ENCODE measurements around the gene SLC1A1. TPM values are rescaled to one million over a fixed set of nuclear protein-coding genes. Genes with fewer than 3 reads are reported as not detected.

SLC1A1 gene
- total RNA-seq, 5 donors from 2014 or later (not counting 1 experiment from before 2014, with no cell fraction given): 0.26 to 0.46 (median 0.38) TPM; not detected in 2

DNA sequence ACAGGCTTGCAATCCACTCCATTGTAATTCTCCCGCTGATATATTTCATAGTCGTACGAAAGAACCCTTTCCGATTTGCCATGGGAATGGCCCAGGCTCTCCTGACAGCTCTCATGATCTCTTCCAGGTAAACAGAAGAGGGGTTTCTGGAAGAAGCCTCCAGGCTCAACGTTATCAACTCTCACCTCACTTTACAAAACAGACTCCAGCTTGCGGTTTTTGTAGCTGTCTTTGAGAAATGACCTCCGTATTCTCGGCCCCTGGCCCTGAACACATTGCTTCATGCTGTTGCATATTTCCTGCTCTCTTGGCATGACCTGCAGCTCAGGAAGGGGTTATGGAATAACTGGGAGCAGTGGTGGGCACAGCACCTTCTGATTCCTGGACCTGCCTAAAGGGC is 85.7 kb downstream of the SLC1A1 start:
- H3K4me3 Mint-ChIP-seq: no peak overlapping the region
- Histone ChIP-seq H3K36me3 (ENCODE audit: control insufficient read depth in 2 of 2, extremely low read depth in 1 of 2, insufficient read depth in 1 of 2, low read length in 1 of 2) (no peaks in the 10 kb centered on the region), H3K4me3 (ENCODE audit: control insufficient read depth in 1 of 2, extremely low read depth in 1 of 2, low read length in 1 of 2) (no peak overlapping the region), H3K27me3 (replicated peaks in 1 of 2; ENCODE audit: control insufficient read depth in 2 of 2, extremely low read depth in 1 of 2, insufficient read depth in 2 of 2, low read length in 1 of 2) (no peaks in the 10 kb centered on the region), H3K9me3 (no peaks in the 10 kb centered on the region), H3K4me1 (ENCODE audit: control insufficient read depth in 1 of 2, extremely low read depth in 1 of 2, insufficient read depth in 2 of 2, low read length in 2 of 2) (peaks cover 4 to 13% of the 10 kb centered on the region in 2 experiments), H3K27ac (ENCODE audit: low read length) (no peak overlapping the region)
- CTCF ChIA-PET: no interaction called here
- no peaks in the 10 kb centered on the region for H3K9me3 Mint-ChIP-seq
- POLR2A ChIA-PET: no interaction called here
- peaks cover 7% of the 10 kb centered on the region for H3K36me3 Mint-ChIP-seq
- ATAC-seq (replicated peaks in 1 of 4) (no peak), DNase-seq (no peak)
- no peaks in the 10 kb centered on the region for H3K27me3 Mint-ChIP-seq
- H3K27ac Mint-ChIP-seq: peak overlapping the region in 1 of 2 donors; percentile 34
- peaks cover 28 to 32% (median 28%) of the 10 kb centered on the region in 3 donors for H3K4me1 Mint-ChIP-seq
- 93% methylated on average over 5 of the region's 8 CpGs for WGBS (ENCODE audit: insufficient coverage)

GRCh38 chr9:4576448-4576847 is 86.2 kb downstream of the SLC1A1 start:
- WGBS (ENCODE audit: insufficient coverage): 96% methylated on average over 7 of the region's 8 CpGs
- ATAC-seq (replicated peaks in 1 of 4) (no peak), DNase-seq (no peak)
- no peaks in the 10 kb centered on the region for H3K9me3 ChIP-seq
- H3K4me1 Mint-ChIP-seq: peaks cover 28 to 31% (median 28%) of the 10 kb centered on the region in 3 donors
- no peak overlapping the region for H3K4me3 Mint-ChIP-seq
- POLR2A ChIA-PET: interaction anchor here in 1 of 2 donors (0.6 kb wide), 1 partner anchor 25 kb away, joined by 4 read pairs; no protein-coding TSS in a partner anchor
- peaks cover 7% of the 10 kb centered on the region for H3K36me3 Mint-ChIP-seq
- no peak overlapping the region for H3K4me3 ChIP-seq (ENCODE audit: control insufficient read depth in 1 of 2, extremely low read depth in 1 of 2, low read length in 1 of 2)
- CTCF ChIA-PET: no interaction called here
- no peak overlapping the region for H3K27ac Mint-ChIP-seq
- no peaks in the 10 kb centered on the region for H3K9me3 Mint-ChIP-seq
- H3K36me3 ChIP-seq (ENCODE audit: control insufficient read depth in 2 of 2, extremely low read depth in 1 of 2, insufficient read depth in 1 of 2, low read length in 1 of 2): no peaks in the 10 kb centered on the region
- H3K27ac ChIP-seq (ENCODE audit: low read length): no peak overlapping the region
- H3K4me1 ChIP-seq (ENCODE audit: control insufficient read depth in 1 of 2, extremely low read depth in 1 of 2, insufficient read depth in 2 of 2, low read length in 2 of 2): peaks cover 4 to 13% of the 10 kb centered on the region in 2 experiments
- H3K27me3 Mint-ChIP-seq: no peaks in the 10 kb centered on the region
- H3K27me3 ChIP-seq (replicated peaks in 1 of 2; ENCODE audit: control insufficient read depth in 2 of 2, extremely low read depth in 1 of 2, insufficient read depth in 2 of 2, low read length in 1 of 2): no peaks in the 10 kb centered on the region

DNA sequence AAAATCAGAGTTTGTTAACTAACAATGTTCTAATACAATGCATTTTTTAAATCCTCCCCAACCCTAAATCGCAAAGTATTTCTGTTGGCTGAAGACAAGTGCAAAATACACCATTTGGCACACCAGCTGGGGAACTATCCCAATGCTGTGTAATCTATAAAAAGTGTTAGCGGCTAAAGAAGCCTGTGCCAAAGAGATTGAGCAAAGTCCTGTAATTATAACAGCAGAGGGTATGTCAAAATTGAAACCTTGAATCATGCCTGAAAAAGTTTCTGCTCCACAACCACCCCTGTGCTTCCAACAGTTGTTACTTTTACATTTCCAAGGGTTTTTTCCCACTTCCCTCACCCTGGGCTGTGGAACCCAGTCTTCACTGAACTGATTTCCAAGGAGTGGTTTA is 88.7 kb downstream of the SLC1A1 start:
- DNase-seq: no peak
- no peak for ATAC-seq (replicated peaks in 1 of 4)
- H3K27me3 Mint-ChIP-seq: no peaks in the 10 kb centered on the region
- no peak overlapping the region for H3K4me3 Mint-ChIP-seq
- H3K36me3 ChIP-seq (ENCODE audit: control insufficient read depth in 2 of 2, extremely low read depth in 1 of 2, insufficient read depth in 1 of 2, low read length in 1 of 2): no peaks in the 10 kb centered on the region
- H3K36me3 Mint-ChIP-seq: peaks cover 7% of the 10 kb centered on the region
- H3K27ac Mint-ChIP-seq: no peak overlapping the region
- no peaks in the 10 kb centered on the region for H3K27me3 ChIP-seq (replicated peaks in 1 of 2; ENCODE audit: control insufficient read depth in 2 of 2, extremely low read depth in 1 of 2, insufficient read depth in 2 of 2, low read length in 1 of 2)
- H3K27ac ChIP-seq (ENCODE audit: low read length): no peak overlapping the region
- no peaks in the 10 kb centered on the region for H3K9me3 Mint-ChIP-seq
- peaks cover 0 to 3% of the 10 kb centered on the region in 2 experiments for H3K4me1 ChIP-seq (ENCODE audit: control insufficient read depth in 1 of 2, extremely low read depth in 1 of 2, insufficient read depth in 2 of 2, low read length in 2 of 2)
- H3K4me3 ChIP-seq (ENCODE audit: control insufficient read depth in 1 of 2, extremely low read depth in 1 of 2, low read length in 1 of 2): no peak overlapping the region
- H3K4me1 Mint-ChIP-seq: peaks cover 8 to 11% (median 8%) of the 10 kb centered on the region in 3 donors
- ChIA-PET CTCF (no interaction called here), POLR2A (no interaction called here)
- no CpG with 5 or more reads among the region's 2 CpGs for WGBS (ENCODE audit: insufficient coverage)
- H3K9me3 ChIP-seq: no peaks in the 10 kb centered on the region

- ATAC-seq (replicated peaks in 1 of 4) (no peak), DNase-seq (no peak)
- Mint-ChIP-seq H3K4me1 (peaks cover 0 to 5% (median 0%) of the 10 kb centered on the region in 3 donors), H3K36me3 (peaks cover 7% of the 10 kb centered on the region), H3K9me3 (no peaks in the 10 kb centered on the region), H3K27ac (no peak overlapping the region), H3K27me3 (no peaks in the 10 kb centered on the region), H3K4me3 (no peak overlapping the region)
- no peaks in the 10 kb centered on the region for H3K36me3 ChIP-seq (ENCODE audit: control insufficient read depth in 2 of 2, extremely low read depth in 1 of 2, insufficient read depth in 1 of 2, low read length in 1 of 2)
- H3K27me3 ChIP-seq (replicated peaks in 1 of 2; ENCODE audit: control insufficient read depth in 2 of 2, extremely low read depth in 1 of 2, insufficient read depth in 2 of 2, low read length in 1 of 2): no peaks in the 10 kb centered on the region
- POLR2A ChIA-PET: no interaction called here
- no peaks in the 10 kb centered on the region for H3K9me3 ChIP-seq
- H3K4me3 ChIP-seq (ENCODE audit: control insufficient read depth in 1 of 2, extremely low read depth in 1 of 2, low read length in 1 of 2): no peak overlapping the region
- H3K4me1 ChIP-seq (ENCODE audit: control insufficient read depth in 1 of 2, extremely low read depth in 1 of 2, insufficient read depth in 2 of 2, low read length in 2 of 2): no peaks in the 10 kb centered on the region
- no CpG with 5 or more reads among the region's 2 CpGs for WGBS (ENCODE audit: insufficient coverage)
- H3K27ac ChIP-seq (ENCODE audit: low read length): no peak overlapping the region
- CTCF ChIA-PET: interaction anchor here (0.6 to 0.7 kb wide), 3 partner anchors 23 to 267 kb away, joined by 3 to 4 read pairs (median 4); no protein-coding TSS in a partner anchor
Measured at GRCh38 chr9:4581035-4581760, 90.9 kb downstream of the SLC1A1 start.

DNA sequence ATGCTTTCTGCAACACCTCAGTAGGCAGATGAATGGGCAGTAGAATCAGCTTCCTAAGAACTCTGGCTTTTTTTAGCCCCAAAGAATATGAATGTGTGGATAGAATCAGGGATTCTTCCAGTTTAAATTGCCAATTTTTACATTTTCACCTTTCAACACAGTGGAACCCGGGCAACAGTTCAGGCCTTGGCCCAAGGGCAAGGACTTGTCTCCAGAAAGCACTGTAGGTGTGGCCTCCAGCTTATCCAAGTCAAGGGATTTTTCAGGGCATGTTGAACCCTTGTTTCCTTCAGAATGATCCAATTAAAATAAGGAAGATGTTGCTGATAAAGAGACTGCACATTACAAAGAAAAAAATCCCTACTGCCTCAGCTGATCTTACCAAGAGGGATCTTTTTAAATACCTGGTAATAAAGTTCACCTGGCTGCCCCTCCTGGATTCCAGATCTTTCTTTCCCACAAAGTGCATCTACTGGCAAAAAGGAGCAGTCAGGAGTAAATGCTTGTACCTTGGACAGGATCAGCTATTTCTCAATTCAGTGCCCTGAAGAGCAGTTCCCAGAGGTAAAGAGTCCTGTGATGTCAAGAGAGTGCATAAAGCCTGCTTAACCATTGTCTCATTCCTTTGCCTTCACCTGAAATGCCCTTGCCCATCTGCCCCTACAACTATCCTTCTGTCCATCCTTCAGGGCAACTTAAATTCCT is 91.7 kb downstream of the SLC1A1 start:
- no peak for DNase-seq
- no peaks in the 10 kb centered on the region for H3K9me3 Mint-ChIP-seq
- ChIA-PET CTCF (no interaction called here), POLR2A (no interaction called here)
- no peak overlapping the region for H3K4me3 Mint-ChIP-seq
- no peak overlapping the region for H3K27ac Mint-ChIP-seq
- Histone ChIP-seq H3K9me3 (no peaks in the 10 kb centered on the region), H3K27ac (ENCODE audit: low read length) (no peak overlapping the region), H3K36me3 (ENCODE audit: control insufficient read depth in 2 of 2, extremely low read depth in 1 of 2, insufficient read depth in 1 of 2, low read length in 1 of 2) (no peaks in the 10 kb centered on the region), H3K4me1 (ENCODE audit: control insufficient read depth in 1 of 2, extremely low read depth in 1 of 2, insufficient read depth in 2 of 2, low read length in 2 of 2) (no peaks in the 10 kb centered on the region), H3K4me3 (ENCODE audit: control insufficient read depth in 1 of 2, extremely low read depth in 1 of 2, low read length in 1 of 2) (no peak overlapping the region), H3K27me3 (replicated peaks in 1 of 2; ENCODE audit: control insufficient read depth in 2 of 2, extremely low read depth in 1 of 2, insufficient read depth in 2 of 2, low read length in 1 of 2) (no peaks in the 10 kb centered on the region)
- H3K27me3 Mint-ChIP-seq: no peaks in the 10 kb centered on the region
- no CpG with 5 or more reads among the region's 1 CpG for WGBS (ENCODE audit: insufficient coverage)
- no peak for ATAC-seq (replicated peaks in 1 of 4)
- H3K4me1 Mint-ChIP-seq: peaks cover 0 to 5% (median 0%) of the 10 kb centered on the region in 3 donors
- peaks cover 7% of the 10 kb centered on the region for H3K36me3 Mint-ChIP-seq

DNA sequence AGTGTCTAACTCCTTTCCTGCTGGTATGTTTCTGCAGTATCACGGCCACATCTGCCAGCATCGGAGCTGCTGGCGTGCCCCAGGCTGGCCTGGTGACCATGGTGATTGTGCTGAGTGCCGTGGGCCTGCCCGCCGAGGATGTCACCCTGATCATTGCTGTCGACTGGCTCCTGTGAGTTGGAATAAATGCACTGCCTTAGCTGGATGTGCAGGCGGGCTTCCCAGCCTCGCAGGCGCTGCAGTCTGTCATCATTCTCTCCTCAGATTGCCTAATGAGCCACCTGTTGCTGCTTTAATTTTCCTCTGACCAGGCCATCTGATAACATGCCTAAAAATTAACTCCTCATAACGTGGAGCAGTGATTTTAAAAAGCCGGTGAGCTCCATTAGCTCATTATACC is 92.7 kb downstream of the SLC1A1 start:
- H3K4me1 Mint-ChIP-seq: peaks cover 0 to 5% (median 0%) of the 10 kb centered on the region in 3 donors
- H3K27me3 ChIP-seq (replicated peaks in 1 of 2; ENCODE audit: control insufficient read depth in 2 of 2, extremely low read depth in 1 of 2, insufficient read depth in 2 of 2, low read length in 1 of 2): no peaks in the 10 kb centered on the region
- ChIA-PET CTCF (no interaction called here), POLR2A (no interaction called here)
- DNase-seq (no peak), ATAC-seq (replicated peaks in 1 of 4) (no peak)
- H3K36me3 Mint-ChIP-seq: peaks cover 3% of the 10 kb centered on the region
- H3K4me1 ChIP-seq (ENCODE audit: control insufficient read depth in 1 of 2, extremely low read depth in 1 of 2, insufficient read depth in 2 of 2, low read length in 2 of 2): no peaks in the 10 kb centered on the region
- no peaks in the 10 kb centered on the region for H3K27me3 Mint-ChIP-seq
- no peaks in the 10 kb centered on the region for H3K9me3 Mint-ChIP-seq
- no peaks in the 10 kb centered on the region for H3K36me3 ChIP-seq (ENCODE audit: control insufficient read depth in 2 of 2, extremely low read depth in 1 of 2, insufficient read depth in 1 of 2, low read length in 1 of 2)
- no peak overlapping the region for H3K4me3 ChIP-seq (ENCODE audit: control insufficient read depth in 1 of 2, extremely low read depth in 1 of 2, low read length in 1 of 2)
- H3K9me3 ChIP-seq: no peaks in the 10 kb centered on the region
- no peak overlapping the region for H3K27ac Mint-ChIP-seq
- H3K27ac ChIP-seq (ENCODE audit: low read length): no peak overlapping the region
- no peak overlapping the region for H3K4me3 Mint-ChIP-seq
- 91% methylated on average over 11 of the region's 12 CpGs for WGBS (ENCODE audit: insufficient coverage)
